Hematopoietic multipotent progenitor cell treated with erythropoietin and hydrocortisone succinate and interleukin-3 and kit ligand, for 6 days (in vitro differentiated cells): ENCODE data around the gene HOXB6.
A peak's percentile ranks its signal among the peaks of the same experiment; 100 is the strongest.

Experiments
- DNase-seq: peaks from one replicate; pipeline ENCODE4 v3.0.0-alpha.2; 2015

Gene HOXB6

GRCh38 chr17:48578616-48579470, 25.9 kb downstream of the HOXB6 start:
- peak; percentile 53 for DNase-seq

GRCh38 chr17:48577946-48578615, 26.7 kb downstream of the HOXB6 start, which contains the start of gene HOXB4:
Gene HOXB4, minus strand, starts transcription at chr17:48578350. Its CDS starts 31 bp downstream, at chr17:48578319.
- DNase-seq, result peak; percentile 94

- peak; percentile 58 for DNase-seq
Observed at GRCh38 chr17:48577330-48577945, 27.3 kb downstream of the HOXB6 start.

GRCh38 chr17:48576479-48577309, 28.1 kb downstream of the HOXB6 start:
- peak; percentile 75 for DNase-seq

GRCh38 chr17:48575673-48576478, 28.9 kb downstream of the HOXB6 start:
- DNase-seq, result no peak

GRCh38 chr17:48575066-48575582, 29.7 kb downstream of the HOXB6 start:
- DNase-seq, result no peak

- DNase-seq, result no peak
Observed at GRCh38 chr17:48574505-48575065, 30.2 kb downstream of the HOXB6 start.

GRCh38 chr17:48571826-48572417, 32.9 kb downstream of the HOXB6 start:
- DNase-seq, result no peak

- DNase-seq, result no peak
Observed at GRCh38 chr17:48571024-48571818, 33.6 kb downstream of the HOXB6 start.

- DNase-seq, result no peak
Observed at GRCh38 chr17:48570325-48571023, 34.3 kb downstream of the HOXB6 start.

- no peak for DNase-seq
Observed at GRCh38 chr17:48569674-48570324, 35.0 kb downstream of the HOXB6 start.

- no peak for DNase-seq
Observed at GRCh38 chr17:48569240-48569582, 35.6 kb downstream of the HOXB6 start.

GRCh38 chr17:48568499-48569239, 36.1 kb downstream of the HOXB6 start:
- DNase-seq, result no peak

GRCh38 chr17:48567646-48568354, 37.0 kb downstream of the HOXB6 start:
- DNase-seq, result no peak

GRCh38 chr17:48567209-48567608, 37.6 kb downstream of the HOXB6 start:
- DNase-seq, result no peak

GRCh38 chr17:48566717-48567116, 38.1 kb downstream of the HOXB6 start:
- no peak for DNase-seq

- no peak for DNase-seq
Observed at GRCh38 chr17:48565925-48566710, 38.7 kb downstream of the HOXB6 start.
